GM19025 (cell line): ENCODE data around the gene ICAM1.

Experiments
- ATAC-seq: cut with Tn5 transposase; IDR thresholded peaks from one replicate; pipeline ENCODE4 v1.9.1; 2021; ENCODE audit warnings: mild to moderate bottlenecking, low read depth, moderate library complexity; ENCODE audit not compliant: unreplicated experiment

ICAM1 gene

GRCh38 chr19:10292206-10292788 lies 21.4 kb downstream of the ICAM1 start:
- no peak for ATAC-seq

GRCh38 chr19:10292789-10293636 lies 22.1 kb downstream of the ICAM1 start:
- ATAC-seq, result no peak

DNA sequence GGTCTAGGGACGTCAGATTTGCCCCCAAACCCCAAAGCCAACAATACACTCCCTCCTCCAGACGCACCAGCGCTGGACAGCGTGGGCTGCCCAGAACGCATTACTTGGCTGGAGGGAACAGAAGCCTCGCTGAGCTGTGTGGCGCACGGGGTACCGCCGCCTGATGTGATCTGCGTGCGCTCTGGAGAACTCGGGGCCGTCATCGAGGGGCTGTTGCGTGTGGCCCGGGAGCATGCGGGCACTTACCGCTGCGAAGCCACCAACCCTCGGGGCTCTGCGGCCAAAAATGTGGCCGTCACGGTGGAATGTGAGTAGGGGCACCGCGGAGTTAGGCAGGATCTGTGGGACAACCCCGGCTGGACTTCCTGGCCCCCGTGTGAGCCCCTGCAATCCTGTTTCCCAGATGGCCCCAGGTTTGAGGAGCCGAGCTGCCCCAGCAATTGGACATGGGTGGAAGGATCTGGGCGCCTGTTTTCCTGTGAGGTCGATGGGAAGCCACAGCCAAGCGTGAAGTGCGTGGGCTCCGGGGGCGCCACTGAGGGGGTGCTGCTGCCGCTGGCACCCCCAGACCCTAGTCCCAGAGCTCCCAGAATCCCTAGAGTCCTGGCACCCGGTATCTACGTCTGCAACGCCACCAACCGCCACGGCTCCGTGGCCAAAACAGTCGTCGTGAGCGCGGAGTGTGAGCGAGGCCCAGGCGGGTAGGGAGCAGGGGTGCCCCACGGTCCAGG lies 22.9 kb downstream of the ICAM1 start:
- no peak for ATAC-seq

- ATAC-seq, result no peak
Measured at GRCh38 chr19:10294368-10294697, 23.4 kb downstream of the ICAM1 start.

DNA sequence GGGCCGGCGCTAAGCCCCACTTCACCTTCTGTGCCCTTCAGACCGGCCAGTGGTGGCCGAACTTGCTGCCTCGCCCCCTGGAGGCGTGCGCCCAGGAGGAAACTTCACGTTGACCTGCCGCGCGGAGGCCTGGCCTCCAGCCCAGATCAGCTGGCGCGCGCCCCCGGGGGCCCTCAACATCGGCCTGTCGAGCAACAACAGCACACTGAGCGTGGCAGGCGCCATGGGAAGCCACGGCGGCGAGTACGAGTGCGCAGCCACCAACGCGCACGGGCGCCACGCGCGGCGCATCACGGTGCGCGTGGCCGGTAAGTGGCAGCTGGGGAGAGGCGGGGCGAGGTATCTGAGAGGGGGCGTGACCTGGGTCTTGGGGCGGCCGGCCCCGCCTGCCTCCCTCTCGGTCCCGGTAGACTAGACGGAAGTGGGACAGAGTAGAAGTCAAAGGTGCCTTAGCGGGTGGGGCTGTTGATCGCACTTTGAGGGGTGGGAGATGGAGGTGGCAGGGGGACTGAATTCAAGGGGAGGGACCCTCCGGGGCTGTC lies 24.5 kb downstream of the ICAM1 start:
- ATAC-seq, result peak; percentile 48

- no peak for ATAC-seq
Measured at GRCh38 chr19:10295847-10296591, 25.1 kb downstream of the ICAM1 start.

DNA sequence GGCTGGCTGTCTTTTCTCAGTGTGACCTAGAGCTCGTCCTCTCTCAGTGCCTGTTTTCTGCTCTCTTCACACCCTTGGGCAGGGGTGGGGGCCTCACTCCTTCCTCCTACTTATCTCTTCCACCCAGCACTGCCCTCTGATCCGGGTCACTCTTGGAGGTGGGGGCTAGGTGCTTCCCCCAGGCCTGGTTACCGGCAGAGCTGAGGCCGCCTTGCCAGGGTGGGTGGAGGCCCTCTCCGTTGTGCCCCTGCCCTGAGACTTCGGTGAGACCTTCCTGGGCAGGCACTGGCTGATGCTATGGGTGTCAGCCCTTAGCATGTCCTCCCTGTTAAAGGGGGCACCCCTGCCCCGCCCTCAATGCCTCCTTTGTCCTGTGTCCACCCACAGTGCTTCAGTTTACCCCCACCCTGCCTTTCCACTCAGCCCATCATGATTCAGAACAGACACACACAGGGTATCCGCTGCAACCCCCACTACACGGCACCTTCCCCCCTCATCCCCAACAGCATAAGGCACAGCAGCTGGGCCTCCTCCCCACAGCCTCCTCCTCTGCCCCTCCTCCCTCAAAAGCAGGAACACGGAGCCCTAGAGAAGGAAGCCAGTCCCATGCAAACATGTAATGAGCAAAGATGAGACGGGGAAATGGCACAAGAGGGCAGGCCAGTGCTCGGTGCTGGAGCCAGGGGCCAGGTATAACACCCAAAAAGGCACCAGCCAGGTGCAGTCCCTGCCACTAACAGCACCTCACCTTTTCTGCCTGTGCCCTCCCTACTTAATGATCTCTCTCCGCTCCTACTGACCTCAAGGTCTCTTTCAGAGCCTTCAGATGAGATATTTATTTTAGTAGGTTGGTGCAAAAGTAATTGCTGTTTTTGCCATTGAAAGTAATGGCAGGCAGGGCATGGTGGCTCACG lies 28.9 kb downstream of the ICAM1 start:
- ATAC-seq, result no peak

DNA sequence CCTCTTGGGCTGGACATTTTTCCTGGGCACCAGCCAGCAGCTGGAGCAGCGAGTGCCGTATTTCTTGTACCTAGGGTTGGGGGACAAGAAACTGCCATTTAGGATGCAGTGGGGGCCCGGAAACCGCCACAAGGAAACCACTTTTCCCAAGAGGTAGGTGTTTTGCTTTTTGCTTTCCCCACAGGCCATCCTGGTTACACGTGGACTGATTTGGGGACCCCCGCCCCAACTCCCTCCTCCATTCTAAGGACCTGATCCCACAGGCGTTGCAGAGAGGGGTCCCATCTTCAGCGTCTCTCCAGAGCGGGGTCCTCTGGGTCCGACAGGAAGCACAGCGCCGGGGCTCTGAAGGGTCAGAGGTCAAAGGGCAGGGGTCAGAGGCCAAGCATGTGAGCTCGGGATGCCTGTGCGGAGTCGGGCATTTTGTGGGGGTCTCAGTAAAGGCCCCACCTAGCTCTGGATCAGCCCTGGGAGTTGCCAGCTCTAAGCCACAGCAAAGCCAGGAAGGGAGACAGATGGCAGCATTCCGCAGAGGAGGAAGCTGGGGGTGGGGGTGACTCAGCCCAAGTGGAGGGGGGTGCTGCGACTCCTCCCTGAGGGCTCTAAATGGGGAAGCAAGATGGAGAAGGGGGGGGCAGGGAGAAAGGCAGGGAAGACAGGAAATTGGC lies 34.4 kb downstream of the ICAM1 start:
- ATAC-seq, result no peak

- ATAC-seq, result no peak
Measured at GRCh38 chr19:10306327-10306726, 35.4 kb downstream of the ICAM1 start.

DNA sequence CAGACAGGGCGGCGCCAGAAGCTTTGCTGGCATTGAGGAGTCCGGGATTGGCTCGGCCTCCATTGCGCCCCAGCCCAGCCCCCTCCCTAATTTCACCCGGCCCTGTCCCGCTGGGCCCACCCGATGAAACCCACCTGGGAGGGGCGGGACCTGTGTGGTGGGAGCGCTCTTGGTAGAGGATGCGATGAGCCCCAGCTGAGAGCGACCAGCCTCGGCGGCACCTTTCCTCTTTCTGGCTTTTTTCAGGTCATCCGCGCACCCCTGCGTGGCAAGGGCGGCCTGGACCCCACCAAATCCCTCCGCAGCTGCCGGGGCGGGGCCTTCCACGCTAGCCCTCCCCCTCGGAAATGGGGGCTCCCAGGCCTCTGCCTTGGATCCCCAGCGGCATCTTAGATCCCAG lies 38.5 kb downstream of the ICAM1 start, which contains the start of gene ZGLP1:
TSS of gene ZGLP1 (minus strand) at position 393 of the 400 bp plus-strand sequence.
- ATAC-seq, result no peak

DNA sequence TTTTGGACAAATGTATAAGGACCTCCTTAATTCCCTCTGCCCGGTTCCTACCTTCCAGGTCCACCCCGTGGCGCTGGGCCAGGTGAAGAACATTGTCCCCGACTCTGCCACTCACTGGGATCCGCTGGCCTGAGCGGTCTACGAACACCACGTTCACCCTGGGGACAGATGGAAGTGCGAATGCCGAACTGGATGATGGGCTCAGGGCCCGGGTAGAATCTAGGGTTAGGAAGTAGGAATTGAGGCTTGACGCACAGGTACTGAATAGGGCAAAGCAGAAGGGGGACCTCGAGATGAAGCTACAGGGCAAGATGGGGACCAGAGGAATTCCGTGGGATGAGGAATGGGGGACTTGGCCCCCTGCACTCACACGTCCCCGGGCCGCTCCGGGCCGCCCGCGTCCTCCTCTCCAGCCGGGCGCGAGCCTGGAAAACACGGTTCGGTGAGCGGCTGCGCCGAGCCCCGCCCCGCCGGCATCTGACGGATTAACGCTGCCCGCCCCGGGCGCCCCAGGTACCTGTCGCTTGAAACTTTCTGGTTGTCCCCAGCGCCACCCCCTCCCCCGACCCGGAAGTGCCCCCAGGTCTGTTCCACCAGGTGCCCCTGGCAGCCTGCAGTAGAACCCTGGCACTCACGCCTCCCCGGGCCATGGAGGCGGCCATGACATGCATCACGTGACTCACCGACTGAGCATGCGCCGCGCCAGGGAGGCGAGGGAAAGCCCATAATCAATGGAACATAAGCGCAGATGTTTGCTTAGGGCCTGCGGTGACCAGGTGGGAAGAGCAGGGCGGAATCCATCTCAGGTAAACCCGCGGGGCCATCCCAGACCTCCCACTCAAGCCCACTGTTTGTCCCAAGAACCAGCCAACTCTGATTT lies 44.7 kb downstream of the ICAM1 start, which contains the start of gene FDX2:
TSS of gene FDX2 (minus strand) at position 681 of the 880 bp plus-strand sequence. CDS start at position 662, 19 bp downstream.
- ATAC-seq, result peak; percentile 59

DNA sequence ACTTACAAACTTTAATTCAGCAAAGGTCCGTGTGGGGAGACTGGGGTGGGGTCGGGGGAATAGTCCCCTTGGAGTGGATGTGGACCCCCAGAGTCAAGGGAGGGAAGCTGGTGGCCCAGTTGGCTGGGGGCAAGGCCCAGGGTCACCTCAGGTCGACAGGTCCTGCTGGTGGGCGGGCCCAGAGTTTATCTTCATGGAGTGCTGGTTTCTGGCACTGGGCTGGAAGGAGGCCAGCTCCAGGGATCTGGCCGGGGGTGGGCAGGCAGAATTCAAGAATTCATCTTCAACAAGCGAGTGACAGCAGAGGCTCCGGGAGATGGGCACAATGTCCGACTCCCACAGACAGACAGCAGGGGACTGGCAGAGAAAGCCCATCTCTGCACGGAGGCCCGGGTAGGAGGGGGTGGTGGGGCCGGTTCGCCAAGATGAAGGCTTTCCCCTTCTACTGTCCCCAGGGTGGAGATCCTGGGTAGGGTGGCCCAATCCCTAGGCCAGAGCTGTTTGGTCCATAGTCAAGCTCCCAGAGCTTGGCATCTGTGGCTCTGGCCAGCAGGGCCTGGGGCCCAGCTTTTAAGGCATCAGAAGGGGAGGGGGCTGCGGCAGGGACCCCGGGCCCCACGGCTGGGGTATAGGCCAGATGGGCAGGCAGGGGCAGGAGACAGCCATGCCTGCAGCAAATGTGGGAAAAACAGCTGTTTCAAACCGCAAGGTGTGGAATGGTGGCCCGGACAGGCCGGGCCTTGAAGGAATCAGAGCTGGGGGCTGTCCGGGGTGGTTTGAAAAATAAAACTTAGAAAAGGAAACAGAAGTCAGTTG lies 45.5 kb downstream of the ICAM1 start:
- no peak for ATAC-seq

GRCh38 chr19:10317045-10317856 lies 46.3 kb downstream of the ICAM1 start:
- ATAC-seq, result no peak

DNA sequence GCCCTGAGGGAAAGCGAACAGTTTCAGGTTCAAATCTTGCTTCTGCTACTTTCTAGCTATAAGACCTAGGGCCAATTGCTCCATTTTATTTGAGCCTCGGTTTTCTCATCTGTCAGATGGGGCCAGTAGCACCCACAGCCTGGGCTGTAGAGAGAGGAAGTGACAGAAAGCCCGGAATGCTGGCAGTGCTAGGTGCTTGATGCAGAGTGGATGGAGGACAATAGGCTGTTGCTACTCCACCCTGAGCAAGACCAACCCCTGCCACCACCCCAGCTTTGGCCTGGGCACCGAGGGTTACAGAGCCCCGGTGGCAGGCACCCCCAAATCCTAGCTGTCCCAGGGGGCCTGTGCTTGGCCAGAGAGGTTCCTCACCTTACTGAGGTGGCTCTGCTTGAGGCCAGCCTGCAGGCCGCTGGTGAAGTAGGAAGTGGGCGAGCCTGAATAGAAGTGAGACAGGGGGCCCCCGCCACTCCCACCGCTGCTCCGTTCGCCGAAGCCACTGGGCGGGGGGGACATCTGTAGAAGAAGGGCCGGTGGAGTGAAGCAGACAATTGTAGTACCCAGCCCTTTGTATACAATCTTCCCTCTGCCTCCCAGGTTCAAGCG lies 47.0 kb downstream of the ICAM1 start:
- ATAC-seq, result no peak

DNA sequence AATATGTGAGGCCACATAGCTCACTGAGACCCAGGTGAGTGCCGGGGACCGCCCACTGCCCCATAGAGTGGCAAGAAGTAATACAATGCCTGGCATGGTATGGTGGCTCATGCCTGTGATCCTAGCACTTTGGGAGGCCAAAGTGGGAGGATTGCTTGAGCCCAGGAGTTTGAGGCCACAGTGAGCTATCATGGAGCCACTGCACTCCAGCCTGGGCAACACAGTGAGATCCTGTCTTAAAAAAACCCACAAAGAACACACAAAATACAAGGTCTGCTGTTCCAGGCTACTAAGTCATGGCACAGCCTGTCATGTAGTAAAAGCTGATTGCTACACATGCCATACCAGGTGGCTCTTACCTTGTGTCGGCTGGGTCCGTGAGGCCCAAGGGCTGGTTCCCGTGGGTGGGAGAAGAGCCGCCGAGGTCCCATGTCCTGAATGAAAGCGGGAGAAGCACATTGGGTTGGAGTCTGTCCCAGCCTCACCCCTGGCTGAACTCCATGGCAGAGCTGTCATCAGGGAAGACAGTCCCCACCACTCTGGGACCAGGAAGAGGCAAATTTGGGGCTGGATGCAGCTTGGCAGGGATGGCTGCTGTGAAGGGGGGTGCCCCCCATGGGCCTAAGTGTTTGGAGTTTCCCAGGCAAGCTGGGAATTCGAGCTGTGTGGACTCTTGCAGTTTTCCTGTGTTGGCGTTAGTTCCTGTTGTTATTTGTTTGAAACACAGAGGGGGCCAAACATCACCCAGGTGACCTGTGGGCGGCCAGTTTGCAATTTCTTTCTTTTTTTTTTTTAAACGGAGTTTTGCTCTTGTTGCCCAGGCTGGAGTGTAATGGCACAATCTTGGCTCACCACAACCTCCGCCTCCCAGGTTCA lies 48.1 kb downstream of the ICAM1 start:
- no peak for ATAC-seq
